CD1c-positive myeloid dendritic cell (primary cell): Measurements from ENCODE around the gene OLFM4.
A peak's percentile ranks its signal among the peaks of the same experiment; 100 is the strongest.
"Not testable (repeated sequence)": the region's sequence is repeated elsewhere in the genome, so short reads cannot be mapped to it uniquely, and the experiment has no call there.

Experiments used
- DNase-seq: peaks from one replicate; pipeline ENCODE4 v3.0.0-alpha.2; 2016; ENCODE audit errors: extremely low spot score

The OLFM4 gene, protein sequence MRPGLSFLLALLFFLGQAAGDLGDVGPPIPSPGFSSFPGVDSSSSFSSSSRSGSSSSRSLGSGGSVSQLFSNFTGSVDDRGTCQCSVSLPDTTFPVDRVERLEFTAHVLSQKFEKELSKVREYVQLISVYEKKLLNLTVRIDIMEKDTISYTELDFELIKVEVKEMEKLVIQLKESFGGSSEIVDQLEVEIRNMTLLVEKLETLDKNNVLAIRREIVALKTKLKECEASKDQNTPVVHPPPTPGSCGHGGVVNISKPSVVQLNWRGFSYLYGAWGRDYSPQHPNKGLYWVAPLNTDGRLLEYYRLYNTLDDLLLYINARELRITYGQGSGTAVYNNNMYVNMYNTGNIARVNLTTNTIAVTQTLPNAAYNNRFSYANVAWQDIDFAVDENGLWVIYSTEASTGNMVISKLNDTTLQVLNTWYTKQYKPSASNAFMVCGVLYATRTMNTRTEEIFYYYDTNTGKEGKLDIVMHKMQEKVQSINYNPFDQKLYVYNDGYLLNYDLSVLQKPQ

DNA sequence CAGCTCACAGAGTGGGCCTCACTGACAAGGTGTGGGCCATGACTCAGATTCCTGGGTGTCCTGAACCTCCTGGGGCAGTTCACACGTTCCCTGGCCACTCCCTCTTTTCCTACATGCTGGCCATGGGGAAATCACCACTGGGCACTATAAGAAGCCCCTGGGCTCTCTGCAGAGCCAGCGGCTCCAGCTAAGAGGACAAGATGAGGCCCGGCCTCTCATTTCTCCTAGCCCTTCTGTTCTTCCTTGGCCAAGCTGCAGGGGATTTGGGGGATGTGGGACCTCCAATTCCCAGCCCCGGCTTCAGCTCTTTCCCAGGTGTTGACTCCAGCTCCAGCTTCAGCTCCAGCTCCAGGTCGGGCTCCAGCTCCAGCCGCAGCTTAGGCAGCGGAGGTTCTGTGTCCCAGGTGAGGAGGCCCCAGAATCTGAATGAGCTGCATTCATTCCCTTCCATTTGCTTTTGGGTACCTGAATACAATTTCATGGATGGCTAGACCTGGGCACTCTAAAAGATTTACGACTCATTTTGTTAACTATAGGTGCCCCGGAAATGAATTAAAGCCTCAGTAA is at the start of gene OLFM4:
TSS of gene OLFM4 (plus strand) at position 177 of the 567 bp plus-strand sequence. CDS start at position 201, 24 bp downstream.
- no peak for DNase-seq

DNA sequence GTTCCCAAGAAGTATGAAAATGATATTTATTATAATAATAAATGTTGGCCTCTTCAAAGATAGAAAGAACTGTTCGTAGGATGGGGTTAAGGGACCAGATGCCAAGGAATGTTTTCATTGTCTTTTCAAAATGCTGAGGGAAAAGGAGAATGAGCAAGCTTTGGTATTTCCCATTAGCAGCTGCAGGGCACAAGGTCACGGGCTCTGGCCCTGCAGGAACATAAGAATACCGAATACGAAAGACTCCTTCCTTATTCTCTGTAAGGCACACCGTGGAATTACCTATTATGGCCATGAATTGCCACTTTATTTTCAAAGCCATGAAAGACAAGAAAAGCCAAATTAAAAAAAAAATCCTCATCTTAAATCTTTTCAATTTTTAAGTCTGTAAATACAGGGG is 49.6 kb upstream of the OLFM4 start:
- DNase-seq: no peak

DNA sequence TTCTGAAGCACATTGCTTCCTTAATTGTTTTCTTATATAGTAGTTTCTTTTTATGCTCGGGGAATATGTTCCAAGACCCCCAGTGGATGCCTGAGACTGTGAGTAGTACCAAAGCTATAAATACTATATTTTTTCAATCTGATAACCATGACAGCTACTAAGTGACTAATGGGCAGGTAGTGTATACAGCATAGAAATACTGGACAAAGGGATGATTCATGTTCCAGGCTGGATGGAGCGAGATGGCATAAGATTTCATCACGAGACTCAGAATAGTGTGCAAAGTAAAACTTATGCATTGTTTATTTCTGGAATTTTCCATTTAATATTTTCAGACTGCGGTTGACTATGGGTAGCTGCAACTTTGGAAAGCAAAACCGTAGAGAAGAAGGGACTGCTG is 47.9 kb upstream of the OLFM4 start:
- DNase-seq: no peak

DNA sequence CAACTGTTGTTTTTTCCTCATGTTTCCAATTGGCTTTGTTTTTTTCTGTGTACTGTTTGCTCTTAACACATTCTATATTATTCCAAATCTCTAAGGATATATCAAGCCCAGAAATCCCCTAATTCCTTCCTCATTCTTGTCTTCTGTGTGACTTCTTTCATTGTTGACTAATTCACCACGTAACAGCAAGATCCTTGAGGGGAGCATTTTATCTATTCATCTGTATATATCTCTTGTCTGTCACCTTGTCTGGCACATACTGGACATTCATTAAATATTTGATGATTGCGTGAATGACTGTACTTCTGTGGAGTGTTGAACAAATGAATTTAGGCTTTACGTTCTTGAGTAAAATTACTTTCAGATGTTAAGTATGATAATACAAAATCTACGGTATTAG is 44.8 kb upstream of the OLFM4 start:
- DNase-seq: no peak

DNA sequence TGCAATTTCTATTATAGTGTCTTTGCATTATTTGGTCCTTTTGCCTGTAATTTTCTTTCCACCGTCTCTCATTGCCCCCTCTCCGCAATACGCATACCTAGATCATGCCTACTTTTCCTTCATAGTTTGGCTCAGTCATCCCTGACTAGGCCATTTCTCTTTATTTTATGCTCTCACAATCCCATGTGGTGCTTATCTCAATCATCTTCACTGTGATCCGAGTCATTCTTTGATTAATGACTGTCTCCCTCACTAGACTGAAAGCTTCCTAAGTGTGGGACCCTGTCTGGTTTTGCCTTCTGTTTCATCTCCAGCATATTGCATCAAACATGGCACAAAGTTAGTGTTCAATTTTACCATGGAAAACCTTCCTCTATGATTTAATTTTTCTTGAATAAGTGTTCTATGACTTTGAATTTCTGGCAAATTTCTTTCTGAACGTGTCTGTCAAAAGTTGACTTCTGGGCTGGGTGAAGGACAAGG is 43.7 kb upstream of the OLFM4 start:
- no peak for DNase-seq

DNA sequence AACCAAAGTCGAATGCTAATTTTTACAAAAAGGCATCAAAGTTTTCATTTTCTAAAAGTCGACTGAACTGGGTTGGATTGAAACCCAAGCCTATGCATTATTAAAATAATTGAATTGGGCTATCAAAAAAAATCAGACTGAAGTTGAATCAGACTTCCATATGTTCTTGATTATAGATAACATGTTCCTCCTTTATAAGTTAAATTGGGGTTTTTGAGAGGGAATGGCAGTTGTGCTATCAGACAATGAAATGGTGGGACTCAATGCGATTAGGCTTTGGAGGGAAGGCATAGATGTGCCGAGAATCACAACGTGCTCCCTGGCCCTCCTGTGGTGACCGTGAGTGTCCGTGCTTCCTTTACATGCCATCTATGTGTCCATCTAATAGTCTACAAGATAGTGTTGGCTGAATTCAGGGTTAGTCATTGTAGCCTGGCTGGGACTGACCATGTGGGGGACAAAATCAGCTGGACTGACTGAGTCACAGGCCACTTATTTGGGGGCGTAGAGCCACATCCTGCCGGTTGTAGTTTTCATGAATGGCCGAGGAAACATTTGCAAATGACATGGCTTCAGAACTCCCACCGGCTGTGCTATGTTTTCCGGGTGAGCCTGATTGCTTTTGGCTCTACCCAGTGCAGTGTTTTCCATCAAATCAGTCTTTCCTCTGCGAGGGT is 37.1 kb upstream of the OLFM4 start:
- DNase-seq: no peak

DNA sequence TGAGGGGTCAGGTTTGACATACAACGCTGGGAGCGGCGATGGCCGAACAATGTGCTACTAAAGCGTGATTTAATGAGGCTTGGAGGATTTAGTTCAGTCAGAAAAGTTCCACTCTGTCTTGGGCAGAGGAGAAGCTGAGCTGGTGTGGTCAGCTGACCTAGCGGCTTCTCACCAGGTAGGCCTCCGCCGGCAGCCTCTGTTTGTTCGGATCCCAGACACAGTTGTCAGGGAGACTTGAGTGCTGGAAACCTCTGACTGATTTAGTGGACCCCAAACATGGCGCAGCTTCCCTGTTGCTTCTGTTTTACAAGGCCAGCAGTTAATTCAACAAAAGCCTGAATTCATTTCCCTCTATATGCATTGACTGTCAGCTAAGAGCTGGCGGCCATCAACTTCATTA is 36.5 kb upstream of the OLFM4 start:
- no peak for DNase-seq

DNA sequence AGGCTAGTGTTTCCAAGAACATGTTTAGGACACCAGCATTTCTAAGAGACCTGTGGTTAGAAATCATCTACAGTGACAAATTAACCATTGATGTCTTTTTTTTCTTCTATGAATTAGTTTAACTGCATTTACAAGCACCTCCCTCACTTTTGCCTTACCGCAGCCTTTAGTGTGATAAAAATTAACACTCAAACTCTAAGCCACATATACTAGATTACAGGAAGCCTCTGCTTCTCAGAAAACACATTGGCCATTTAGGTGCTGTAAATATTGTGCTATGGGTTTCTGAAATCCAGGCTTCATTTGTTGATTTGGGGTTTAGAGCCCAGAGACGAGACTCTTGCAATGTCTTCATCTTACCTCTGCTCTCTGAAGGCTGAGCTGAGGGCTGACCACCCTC is 34.6 kb upstream of the OLFM4 start:
- DNase-seq: no peak

DNA sequence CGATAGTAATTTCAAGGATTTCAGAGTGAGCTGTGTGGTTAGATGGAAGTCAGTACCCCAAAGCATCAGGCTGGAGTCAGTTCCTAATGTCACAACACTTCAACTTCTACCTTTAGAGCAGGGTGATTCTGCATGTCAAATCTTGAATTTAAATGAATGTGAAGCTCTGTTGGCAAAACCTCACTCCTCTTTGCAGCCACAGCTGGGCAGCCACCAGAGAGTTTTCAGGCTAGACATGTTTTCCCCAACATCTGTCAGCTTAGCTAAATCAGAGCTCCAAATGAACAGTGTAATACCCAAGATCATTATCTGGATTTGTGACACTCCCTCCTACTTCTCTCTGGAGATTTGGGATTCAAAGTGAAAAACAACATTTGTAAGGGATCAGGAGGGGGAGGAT is 33.7 kb upstream of the OLFM4 start:
- no peak for DNase-seq

DNA sequence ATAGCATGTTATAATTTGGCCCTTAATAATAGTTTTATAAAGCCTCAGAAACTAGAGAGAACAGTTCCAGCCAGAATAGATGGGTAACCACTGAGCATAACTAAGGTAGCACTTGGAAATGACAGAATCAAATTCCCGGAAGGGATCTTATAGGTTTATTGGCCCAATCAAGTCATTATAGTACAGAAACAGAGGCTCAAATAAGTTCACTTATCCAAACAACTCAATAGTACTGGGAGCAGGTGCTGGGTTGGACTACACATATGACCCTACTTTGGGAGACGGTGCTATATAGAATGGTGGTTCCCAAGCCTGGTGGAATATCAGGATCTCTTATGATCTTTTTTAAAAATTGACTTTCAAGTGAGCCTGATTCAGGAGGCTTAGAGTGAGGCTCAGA is 32.7 kb upstream of the OLFM4 start:
- DNase-seq: no peak

DNA sequence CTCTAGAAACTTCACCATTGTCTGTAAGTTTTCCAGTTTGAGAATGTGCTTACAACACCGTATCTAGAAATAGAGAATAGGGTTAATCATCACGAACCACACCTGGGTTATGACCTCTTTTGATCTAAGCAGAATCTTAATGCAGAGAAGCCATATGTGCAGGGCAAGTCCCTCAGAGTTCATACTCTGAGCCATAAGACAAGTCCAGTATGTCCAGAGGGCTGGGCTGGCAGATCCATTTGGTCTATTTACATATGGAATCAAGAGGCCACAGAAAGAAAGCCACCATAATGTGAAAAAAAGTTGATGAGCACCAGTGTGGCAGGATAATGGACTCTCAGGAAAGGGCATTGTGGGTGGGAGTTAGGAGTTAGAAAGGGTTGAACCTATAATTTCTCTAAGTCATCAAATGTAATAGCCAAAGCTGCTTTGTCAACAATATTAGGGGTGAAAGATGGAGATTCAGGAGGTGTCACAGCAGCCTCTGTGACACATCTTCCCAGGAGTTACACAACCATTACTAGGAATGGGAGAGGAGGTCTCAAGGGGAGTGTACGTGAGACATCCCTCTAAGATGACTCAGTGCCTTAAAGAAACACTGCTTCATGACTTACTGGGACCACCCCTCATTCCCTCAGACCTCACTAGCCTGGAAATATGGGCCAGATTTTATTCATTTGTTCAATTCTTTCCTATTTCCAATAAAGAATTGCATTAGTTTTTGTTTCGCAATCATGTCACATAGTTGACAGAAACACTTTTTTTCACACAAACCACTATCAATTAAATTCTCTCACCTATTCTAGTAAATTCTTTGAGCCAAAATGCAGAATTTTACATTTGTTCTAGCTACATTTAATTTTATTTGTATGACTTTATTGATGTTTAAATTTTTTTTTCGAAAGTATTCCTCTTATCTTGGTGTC is 30.4 kb upstream of the OLFM4 start:
- no peak for DNase-seq

DNA sequence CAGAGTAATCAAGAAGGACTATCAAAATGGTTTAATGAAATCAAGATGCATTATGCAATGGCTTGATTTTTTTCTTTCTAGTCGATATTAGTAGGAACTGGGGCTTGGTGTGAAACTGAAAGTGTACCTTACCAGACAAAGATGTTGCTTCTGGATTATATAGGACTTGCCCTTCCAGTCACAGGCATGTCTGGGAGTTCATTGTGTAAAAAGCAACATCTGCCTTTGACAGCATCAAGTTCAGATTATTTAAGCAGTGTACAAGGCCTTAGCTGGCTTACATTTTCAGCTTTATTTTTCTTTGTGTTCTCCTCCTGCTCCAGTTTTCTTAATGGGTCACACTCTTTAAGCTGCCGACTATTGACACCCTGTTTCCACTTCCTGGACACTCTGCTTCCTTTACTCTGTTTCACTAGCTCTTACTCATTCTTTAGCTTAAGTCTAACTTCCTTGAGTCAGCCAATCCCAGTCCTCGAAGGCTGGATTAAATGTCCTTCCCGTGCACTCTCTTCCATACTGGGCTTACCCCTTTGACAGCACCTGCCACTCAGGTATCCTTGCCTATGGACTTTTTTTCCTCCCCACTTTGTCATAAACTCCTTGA is 29.4 kb upstream of the OLFM4 start:
- no peak for DNase-seq

DNA sequence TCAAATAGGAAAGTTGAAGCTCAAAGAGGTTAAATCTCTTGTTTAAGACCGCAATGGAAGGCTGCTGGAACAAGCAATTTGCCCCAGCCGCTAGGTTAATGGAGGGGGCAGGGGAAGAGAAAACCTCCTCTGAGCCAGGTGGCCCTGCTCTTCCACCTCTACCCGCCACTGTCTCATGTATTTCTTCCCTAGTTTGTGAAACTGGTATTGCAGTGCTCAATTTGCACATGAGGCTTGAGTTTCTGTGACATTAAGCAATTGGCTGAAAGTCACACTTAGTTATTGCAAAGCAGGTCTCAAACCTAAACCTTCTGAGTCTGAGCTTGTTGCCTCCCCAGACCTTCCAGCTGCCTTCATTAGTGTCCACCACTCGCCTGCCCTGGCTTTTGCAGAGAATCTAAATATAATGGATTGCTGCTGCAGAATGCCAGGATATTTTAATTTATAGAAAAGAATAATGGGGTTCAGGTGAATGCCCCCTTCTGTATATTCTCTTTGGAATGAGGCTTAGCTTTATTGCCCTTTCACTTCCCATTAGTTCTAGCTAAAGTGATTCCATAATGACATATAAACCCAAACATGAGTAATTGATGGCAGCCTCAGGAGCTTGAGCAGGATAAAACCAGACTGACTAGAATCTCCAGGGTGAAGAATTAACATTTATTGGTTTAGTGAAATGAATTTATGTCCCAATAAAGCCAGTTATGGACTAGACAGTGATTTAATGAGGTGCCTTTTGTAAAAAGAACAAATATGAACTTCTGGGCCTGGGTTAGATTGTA is 27.0 kb upstream of the OLFM4 start:
- no peak for DNase-seq

DNA sequence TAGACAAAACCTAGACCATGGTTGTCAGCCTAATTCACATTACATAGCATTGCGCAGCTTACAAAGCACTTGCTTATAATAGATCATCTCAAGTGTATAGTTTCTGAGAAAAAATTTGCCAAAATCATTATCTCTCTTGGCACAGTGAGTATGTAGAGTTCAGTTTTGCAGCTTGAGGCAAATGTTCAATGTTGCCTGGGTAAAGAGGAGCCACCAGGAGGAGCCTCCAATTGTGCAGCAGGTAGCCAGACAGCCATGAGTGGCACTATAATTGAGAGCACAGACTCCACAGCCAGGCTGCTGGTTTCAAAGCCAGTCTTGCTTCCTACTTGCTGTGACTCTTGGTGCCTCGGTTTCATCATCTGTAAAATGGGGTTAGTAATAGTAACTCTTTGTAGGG is 24.0 kb upstream of the OLFM4 start:
- no peak for DNase-seq

DNA sequence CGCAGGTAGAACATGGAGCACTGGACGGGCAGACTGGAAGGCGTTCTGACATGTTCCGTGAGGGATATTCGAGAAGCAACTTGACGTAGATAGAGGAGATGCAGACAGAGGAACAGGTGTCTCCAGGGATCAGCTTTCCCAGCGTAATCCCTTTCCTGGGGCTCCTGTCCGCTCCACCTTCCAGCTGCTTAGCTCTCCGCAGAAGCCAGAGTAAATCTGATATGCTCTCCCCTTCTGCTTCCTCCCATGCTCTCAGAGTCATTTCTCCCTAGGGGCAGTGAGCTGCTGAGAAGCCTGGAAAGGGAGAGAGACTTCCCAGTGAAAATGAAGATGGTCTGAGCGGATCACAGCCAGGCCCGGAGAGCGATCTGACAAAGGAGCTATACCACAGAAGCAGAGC is 23.0 kb upstream of the OLFM4 start:
- no peak for DNase-seq

DNA sequence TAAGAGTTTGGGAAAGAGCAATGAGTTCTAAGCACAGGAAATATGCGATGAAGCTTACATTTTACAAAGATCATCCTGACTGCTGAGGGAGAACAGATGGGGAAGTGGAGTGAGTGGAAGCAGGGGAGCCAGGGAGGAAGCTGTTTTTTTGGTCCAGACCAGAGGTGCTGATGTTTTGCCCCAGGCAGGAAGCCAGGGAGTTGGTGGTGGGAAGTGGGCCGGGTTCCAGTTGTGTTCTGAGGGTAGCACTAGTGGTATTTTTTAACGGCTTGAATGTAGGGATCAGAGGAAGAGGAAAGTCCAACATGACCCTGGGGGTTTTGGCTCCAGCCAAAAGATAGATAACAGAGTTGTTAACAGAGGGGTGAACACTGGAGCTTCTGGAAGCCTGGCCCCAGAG is 20.7 kb upstream of the OLFM4 start:
- no peak for DNase-seq

DNA sequence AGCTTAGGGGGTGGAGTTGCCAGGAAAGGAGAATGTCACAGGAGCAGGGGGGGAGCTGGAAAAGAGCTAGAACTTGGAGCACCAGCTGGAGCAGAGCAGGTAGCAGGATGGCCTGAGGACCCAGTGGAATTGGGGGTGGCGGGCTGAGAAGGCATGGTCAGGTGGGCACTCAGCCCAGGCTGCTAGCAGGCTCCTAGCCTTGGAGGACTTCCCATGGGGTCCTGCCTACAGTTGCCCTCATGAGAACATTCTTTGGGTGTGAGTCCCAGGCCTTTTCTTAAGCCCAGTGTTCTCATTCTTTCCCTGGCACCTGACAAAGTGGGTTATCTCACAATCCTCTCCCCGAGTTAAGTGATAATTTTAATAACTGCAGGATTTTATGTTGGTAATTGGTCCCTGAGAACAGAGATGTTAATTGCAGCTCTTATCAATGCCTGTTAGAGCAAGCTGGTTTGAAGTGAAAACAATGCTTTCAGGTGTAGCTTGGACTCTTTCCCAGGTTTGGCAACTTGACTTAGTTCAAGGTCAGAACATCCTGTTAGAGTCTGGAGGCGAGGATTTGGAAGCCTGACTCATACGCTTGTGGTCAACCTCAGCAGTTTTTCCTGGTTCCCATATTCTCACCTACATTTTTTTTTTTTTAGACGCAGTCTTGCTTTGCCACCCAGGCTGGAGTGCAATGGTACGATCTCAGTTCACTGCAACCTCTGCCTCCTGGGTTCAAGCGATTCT is 18.1 kb upstream of the OLFM4 start:
- DNase-seq: no peak

DNA sequence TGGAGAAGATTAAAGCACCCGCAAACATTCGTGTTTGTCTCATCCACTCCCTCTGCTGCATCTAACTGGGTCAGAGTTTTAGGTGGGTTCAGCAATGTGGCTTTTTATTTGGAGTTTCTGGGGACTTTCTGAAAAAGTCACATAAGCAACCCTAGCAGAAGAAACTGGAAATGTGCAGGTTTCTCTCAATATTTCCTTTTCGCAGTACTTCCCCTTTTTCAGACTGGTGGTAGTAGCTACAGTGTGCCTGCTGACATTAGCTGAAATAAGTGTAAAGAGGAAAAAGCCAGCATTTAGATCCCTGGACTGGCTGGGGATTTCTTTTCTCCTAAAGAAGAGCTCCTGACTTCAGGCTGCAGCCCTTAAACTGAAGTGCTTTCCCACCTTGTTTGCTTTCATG is 15.9 kb upstream of the OLFM4 start:
- peak; percentile 26 for DNase-seq

DNA sequence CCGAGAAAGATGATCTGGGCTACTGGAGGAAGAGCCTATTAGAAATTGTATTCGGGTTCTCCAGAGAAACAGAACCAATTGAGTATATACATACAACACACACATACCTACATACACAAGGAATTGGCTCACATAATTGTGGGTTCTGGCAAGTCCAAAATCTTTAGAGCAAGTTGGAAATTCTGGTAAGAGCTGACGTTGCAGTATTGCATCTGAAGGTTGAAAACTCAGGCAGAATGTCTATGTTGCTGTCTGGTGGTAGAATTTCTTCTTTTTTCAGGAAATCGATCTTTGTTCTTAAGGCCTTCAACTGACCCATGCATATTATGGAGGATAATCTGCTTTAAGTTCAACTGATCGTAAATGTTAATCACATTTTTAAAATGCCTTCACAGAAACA is 15.5 kb upstream of the OLFM4 start:
- DNase-seq: no peak

DNA sequence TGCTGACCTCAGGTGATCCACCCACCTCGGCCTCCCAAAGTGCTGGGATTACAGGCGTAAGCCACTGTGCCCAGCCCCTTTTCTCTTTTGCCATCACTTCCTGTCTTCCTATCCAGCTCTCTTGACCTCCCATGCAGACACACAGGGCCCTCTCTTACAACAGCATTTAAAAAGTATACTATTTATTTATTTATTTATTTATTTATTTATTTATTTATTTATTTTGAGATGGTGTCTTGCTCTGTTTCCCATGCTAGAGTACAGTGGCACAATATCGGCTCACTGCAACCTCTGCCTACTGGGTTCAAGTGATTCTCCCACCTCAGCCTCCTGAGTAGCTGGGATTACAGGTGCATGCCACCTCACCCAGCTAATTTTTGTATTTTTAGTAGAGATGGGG is 14.6 kb upstream of the OLFM4 start:
- not testable (repeated sequence) for DNase-seq
